Upper lobe of left lung (tissue), 6 donors: ENCODE data around the gene ERCC6L2. TPM values are rescaled to one million over a fixed set of nuclear protein-coding genes. Genes with fewer than 3 reads are reported as not detected.

Experiments
- ATAC-seq, 2 donors: fragments of 200-7000 bp; cut with Tn5 transposase; one replicate each; pipeline ENCODE4 v1.9.1; 2022; ENCODE audit warnings: mild to moderate bottlenecking in 2 of 2, moderate library complexity in 2 of 2; ENCODE audit not compliant: low FRiP score in 2 of 2
- DNase-seq, 2 donors: peaks; one replicate each; pipeline ENCODE4 v3.0.0-alpha.2; 2019 to 2020
- H3K27ac ChIP-seq, 4 donors: fragments of 200-600 bp; sonication (generic); one replicate each; pipeline ENCODE4 v1.5.1; 2016 to 2019
- H3K27me3 ChIP-seq, 4 donors: fragments of 200-600 bp; sonication (generic); one replicate each; pipeline ENCODE4 v1.5.1; 2017 to 2019
- H3K36me3 ChIP-seq, 4 donors: fragments of 200-600 bp; sonication (generic); one replicate each; pipeline ENCODE4 v1.5.1; 2016 to 2019
- H3K4me1 ChIP-seq, 4 donors: fragments of 200-600 bp; sonication (generic); one replicate each; pipeline ENCODE4 v1.5.1; 2018 to 2019
- H3K4me3 ChIP-seq, 4 donors: fragments of 200-600 bp; sonication (generic); one replicate each; pipeline ENCODE4 v1.5.1; 2017 to 2019; ENCODE audit warnings: mild to moderate bottlenecking in 2 of 4, moderate library complexity in 1 of 4
- H3K9me3 ChIP-seq, 4 donors: fragments of 200-600 bp; sonication (generic); one replicate each; pipeline ENCODE4 v1.5.1; 2018 to 2019
- CTCF ChIP-seq, 6 experiments: fragments of 450-650 bp in 4 of 6; fragments of 200-600 bp in 2 of 6; sonication (generic) in 2 of 6; IDR thresholded peaks; one replicate each; pipeline ENCODE4 v1.5.1; 2016 to 2019; ENCODE audit warnings: antibody characterized with exemption in 6 of 6
- EP300 ChIP-seq, 4 donors: sonication (generic); formaldehyde crosslinking; IDR thresholded peaks; one replicate each; pipeline ENCODE4 v1.5.1; 2017; ENCODE audit warnings: antibody characterized with exemption in 4 of 4, control low read depth in 2 of 4
- POLR2A ChIP-seq, 4 donors: fragments of 450-650 bp; IDR thresholded peaks; one replicate each; pipeline ENCODE4 v1.5.1; 2016 to 2017; ENCODE audit warnings: antibody characterized with exemption in 4 of 4, mild to moderate bottlenecking in 2 of 4
- POLR2AphosphoS5 ChIP-seq, 2 donors: sonication (generic); formaldehyde crosslinking; IDR thresholded peaks; one replicate each; pipeline ENCODE4 v1.5.1; 2017; ENCODE audit warnings: antibody characterized with exemption in 2 of 2
- WGBS, 2 donors: methylation state at CpG; one replicate each; pipeline ENCODE4 v1.1.5; 2017 to 2018; 5-methylcytosine and 5-hydroxymethylcytosine counted together
- total RNA-seq, 6 donors: library from RNA; depleted of rRNA in 4 of 6; stranded (reverse); fragments of >200 nt in 4 of 6; gene quantifications; one replicate each; pipeline versions ENCODE4 v1.1.0 to v1.2.1, GENCODE V29; 2016 to 2021
- donor health status: DM: no; HTN: no; CAD: no; lungs with moderate emphysema.
- donor health status: DM: no; HTN: yes; CAD: no; lungs with severe emphysema.

The ERCC6L2 gene
- total RNA-seq, 6 donors from 2014 or later = 37.3 to 117 (median 67.8) TPM

GRCh38 chr9:95874303-95874988, 1.0 kb upstream of the ERCC6L2 start:
- TF ChIP-seq POLR2A (IDR thresholded peaks at IDR 0.05) = no peak
- TF ChIP-seq EP300 (IDR thresholded peaks at IDR 0.05) = no peak
- TF ChIP-seq POLR2AphosphoS5 (IDR thresholded peaks at IDR 0.05) = no peak
- no peak for TF ChIP-seq CTCF (IDR thresholded peaks at IDR 0.05)
- no peak for ATAC-seq
- H3K4me1 ChIP-seq = peaks cover 7 to 9% (median 8%) of the 10 kb centered on the region in 4 donors
- no peak for DNase-seq
- no peak overlapping the region for H3K27ac ChIP-seq
- peaks cover 0 to 7% (median 0%) of the 10 kb centered on the region in 4 donors for H3K36me3 ChIP-seq
- 29% methylated on average over 10 of the region's 10 CpGs for WGBS, 2 donors
- no peaks in the 10 kb centered on the region for H3K9me3 ChIP-seq
- peak overlapping the region in 1 of 4 donors; percentile 83 for H3K4me3 ChIP-seq
- no peaks in the 10 kb centered on the region for H3K27me3 ChIP-seq

- TF ChIP-seq POLR2A (IDR thresholded peaks at IDR 0.05) (no peak), CTCF (IDR thresholded peaks at IDR 0.05) (no peak), POLR2AphosphoS5 (IDR thresholded peaks at IDR 0.05) (no peak), EP300 (IDR thresholded peaks at IDR 0.05) (no peak)
- WGBS, 2 donors = 0 to 1% methylated on average over 20 of the region's 20 CpGs
- no peaks in the 10 kb centered on the region for H3K9me3 ChIP-seq
- DNase-seq (peak; percentile 61 to 89), ATAC-seq (peak; percentile 68 to 77)
- peaks cover 0 to 7% (median 0%) of the 10 kb centered on the region in 4 donors for H3K36me3 ChIP-seq
- peaks cover 9 to 14% (median 12%) of the 10 kb centered on the region in 4 donors for H3K4me1 ChIP-seq
- H3K27ac ChIP-seq = no peak overlapping the region
- no peaks in the 10 kb centered on the region for H3K27me3 ChIP-seq
- peak overlapping the region in 1 of 4 donors; percentile 83 for H3K4me3 ChIP-seq
Observed at GRCh38 chr9:95874989-95875304, 544 bp upstream of the ERCC6L2 start.

- TF ChIP-seq POLR2AphosphoS5 (IDR thresholded peaks at IDR 0.05) = no peak
- TF ChIP-seq POLR2A (IDR thresholded peaks at IDR 0.05) = no peak
- no peak for TF ChIP-seq EP300 (IDR thresholded peaks at IDR 0.05)
- TF ChIP-seq CTCF (IDR thresholded peaks at IDR 0.05) = no peak
- ATAC-seq = no peak
- H3K36me3 ChIP-seq = peaks cover 0 to 9% (median 0%) of the 10 kb centered on the region in 4 donors
- H3K27ac ChIP-seq = no peak overlapping the region
- WGBS, 2 donors = 0 to 1% methylated on average over 7 to 9 of the region's 9 CpGs
- peak overlapping the region in 1 of 4 donors; percentile 45 for H3K4me3 ChIP-seq
- peaks cover 9 to 18% (median 14%) of the 10 kb centered on the region in 4 donors for H3K4me1 ChIP-seq
- no peak for DNase-seq
- H3K27me3 ChIP-seq = no peaks in the 10 kb centered on the region
- no peaks in the 10 kb centered on the region for H3K9me3 ChIP-seq
Observed at GRCh38 chr9:95876138-95876444, 600 bp downstream of the ERCC6L2 start.

GRCh38 chr9:95876595-95876994, 1.1 kb downstream of the ERCC6L2 start:
- WGBS, 2 donors = 29 to 37% methylated on average over 3 of the region's 3 CpGs
- H3K36me3 ChIP-seq = peaks cover 0 to 14% (median 0%) of the 10 kb centered on the region in 4 donors
- H3K27me3 ChIP-seq = no peaks in the 10 kb centered on the region
- DNase-seq (no peak), ATAC-seq (no peak)
- H3K27ac ChIP-seq = no peak overlapping the region
- no peaks in the 10 kb centered on the region for H3K9me3 ChIP-seq
- peak overlapping the region in 1 of 4 donors; percentile 45 for H3K4me3 ChIP-seq
- peaks cover 9 to 18% (median 14%) of the 10 kb centered on the region in 4 donors for H3K4me1 ChIP-seq
- TF ChIP-seq EP300 (IDR thresholded peaks at IDR 0.05) (no peak), POLR2AphosphoS5 (IDR thresholded peaks at IDR 0.05) (no peak), POLR2A (IDR thresholded peaks at IDR 0.05) (no peak), CTCF (IDR thresholded peaks at IDR 0.05) (no peak)

- ATAC-seq (no peak), DNase-seq (no peak)
- TF ChIP-seq EP300 (IDR thresholded peaks at IDR 0.05) (no peak), CTCF (IDR thresholded peaks at IDR 0.05) (no peak), POLR2A (IDR thresholded peaks at IDR 0.05) (no peak), POLR2AphosphoS5 (IDR thresholded peaks at IDR 0.05) (no peak)
- Histone ChIP-seq H3K27ac (no peak overlapping the region), H3K4me3 (no peak overlapping the region), H3K36me3 (peaks cover 0 to 20% (median 2%) of the 10 kb centered on the region in 4 donors), H3K27me3 (no peaks in the 10 kb centered on the region), H3K4me1 (peaks cover 9 to 18% (median 14%) of the 10 kb centered on the region in 4 donors), H3K9me3 (no peaks in the 10 kb centered on the region)
- WGBS, 2 donors = 88 to 98% methylated on average over 1 of the region's 1 CpG
Observed at GRCh38 chr9:95877984-95878383, 2.5 kb downstream of the ERCC6L2 start.
